Neural progenitor cell (in vitro differentiated cells): ENCODE results near the gene CALHM3.

Experiments
- CTCF ChIP-seq: fragments of 200-600 bp; sonication (generic); IDR thresholded peaks from 2 replicates; pipeline ENCODE4 v1.5.1; 2017; ENCODE audit warnings: antibody characterized with exemption, mild to moderate bottlenecking
- EZH2 ChIP-seq: fragments of 200-600 bp; sonication (generic); IDR thresholded peaks from 2 replicates; pipeline ENCODE4 v1.6.1; 2017; ENCODE audit warnings: antibody characterized with exemption, mild to moderate bottlenecking, moderate library complexity
- EZH2phosphoT487 ChIP-seq: fragments of 200-600 bp; sonication (generic); IDR thresholded peaks from 2 replicates; pipeline ENCODE4 v1.6.1; 2017; ENCODE audit warnings: antibody characterized with exemption

GRCh38 chr10:103487410-103487708 is 8.3 kb upstream of the CALHM3 start:
- TF ChIP-seq EZH2 (no peak), CTCF (no peak), EZH2phosphoT487 (no peak)
